ENCODE results near the gene DHRS13.

- TF ChIP-seq CTCF (IDR thresholded peaks at IDR 0.05) (no peak), POLR2A (IDR thresholded peaks at IDR 0.05) (no peak)
These were observed 12.9 kb downstream of the DHRS13 start for GRCh38 chr17:28889996-28890395.
